ENCODE measurements around the gene GRM4.

GRM4 gene

GRCh38 chr6:34072727-34073126 lies 73.2 kb downstream of the GRM4 start:
- no peak overlapping the region for H3K4me3 ChIP-seq (ENCODE audit: low read length)
- no peaks in the 10 kb centered on the region for H3K9me3 ChIP-seq (replicated peaks; ENCODE audit: low read length)
- no peaks in the 10 kb centered on the region for H3K4me1 ChIP-seq (ENCODE audit: control insufficient read depth, insufficient read depth, low read length)
- H3K4me2 ChIP-seq (ENCODE audit: low read length) = no peak overlapping the region
- H3K36me3 ChIP-seq (ENCODE audit: insufficient read depth, low read length) = no peaks in the 10 kb centered on the region
- no peak overlapping the region for H3K9ac ChIP-seq (ENCODE audit: low read depth, low read length)
- peaks cover 42% of the 10 kb centered on the region for H3K27me3 ChIP-seq (ENCODE audit: control insufficient read depth, insufficient read depth, low read length)

GRCh38 chr6:34071884-34072379 lies 74.0 kb downstream of the GRM4 start:
- no peak overlapping the region for H3K9ac ChIP-seq (ENCODE audit: low read depth, low read length)
- H3K4me3 ChIP-seq (ENCODE audit: low read length) = no peak overlapping the region
- H3K9me3 ChIP-seq (replicated peaks; ENCODE audit: low read length) = no peaks in the 10 kb centered on the region
- no peaks in the 10 kb centered on the region for H3K36me3 ChIP-seq (ENCODE audit: insufficient read depth, low read length)
- no peak overlapping the region for H3K4me2 ChIP-seq (ENCODE audit: low read length)
- no peaks in the 10 kb centered on the region for H3K4me1 ChIP-seq (ENCODE audit: control insufficient read depth, insufficient read depth, low read length)
- peaks cover 41% of the 10 kb centered on the region for H3K27me3 ChIP-seq (ENCODE audit: control insufficient read depth, insufficient read depth, low read length)

GRCh38 chr6:34071136-34071883 lies 74.6 kb downstream of the GRM4 start:
- H3K4me2 ChIP-seq (ENCODE audit: low read length) = no peak overlapping the region
- no peaks in the 10 kb centered on the region for H3K36me3 ChIP-seq (ENCODE audit: insufficient read depth, low read length)
- no peak overlapping the region for H3K9ac ChIP-seq (ENCODE audit: low read depth, low read length)
- peaks cover 45% of the 10 kb centered on the region for H3K27me3 ChIP-seq (ENCODE audit: control insufficient read depth, insufficient read depth, low read length)
- no peaks in the 10 kb centered on the region for H3K4me1 ChIP-seq (ENCODE audit: control insufficient read depth, insufficient read depth, low read length)
- no peak overlapping the region for H3K4me3 ChIP-seq (ENCODE audit: low read length)
- H3K9me3 ChIP-seq (replicated peaks; ENCODE audit: low read length) = no peaks in the 10 kb centered on the region

- H3K9ac ChIP-seq (ENCODE audit: low read depth, low read length) = no peak overlapping the region
- H3K4me3 ChIP-seq (ENCODE audit: low read length) = no peak overlapping the region
- no peaks in the 10 kb centered on the region for H3K36me3 ChIP-seq (ENCODE audit: insufficient read depth, low read length)
- no peaks in the 10 kb centered on the region for H3K4me1 ChIP-seq (ENCODE audit: control insufficient read depth, insufficient read depth, low read length)
- H3K9me3 ChIP-seq (replicated peaks; ENCODE audit: low read length) = no peaks in the 10 kb centered on the region
- no peak overlapping the region for H3K4me2 ChIP-seq (ENCODE audit: low read length)
- H3K27me3 ChIP-seq (ENCODE audit: control insufficient read depth, insufficient read depth, low read length) = peaks cover 49% of the 10 kb centered on the region
These were observed 75.4 kb downstream of the GRM4 start for GRCh38 chr6:34070315-34071135.

GRCh38 chr6:34068462-34069044 lies 77.3 kb downstream of the GRM4 start:
- Histone ChIP-seq H3K9ac (ENCODE audit: low read depth, low read length) (no peak overlapping the region), H3K4me1 (ENCODE audit: control insufficient read depth, insufficient read depth, low read length) (no peaks in the 10 kb centered on the region), H3K4me2 (ENCODE audit: low read length) (no peak overlapping the region), H3K36me3 (ENCODE audit: insufficient read depth, low read length) (no peaks in the 10 kb centered on the region), H3K27me3 (ENCODE audit: control insufficient read depth, insufficient read depth, low read length) (peaks cover 57% of the 10 kb centered on the region), H3K9me3 (replicated peaks; ENCODE audit: low read length) (no peaks in the 10 kb centered on the region), H3K4me3 (ENCODE audit: low read length) (no peak overlapping the region)

GRCh38 chr6:34067814-34068213 lies 78.1 kb downstream of the GRM4 start:
- Histone ChIP-seq H3K4me1 (ENCODE audit: control insufficient read depth, insufficient read depth, low read length) (no peaks in the 10 kb centered on the region), H3K27me3 (ENCODE audit: control insufficient read depth, insufficient read depth, low read length) (peaks cover 65% of the 10 kb centered on the region), H3K9me3 (replicated peaks; ENCODE audit: low read length) (no peaks in the 10 kb centered on the region), H3K9ac (ENCODE audit: low read depth, low read length) (no peak overlapping the region), H3K4me2 (ENCODE audit: low read length) (no peak overlapping the region), H3K4me3 (ENCODE audit: low read length) (no peak overlapping the region), H3K36me3 (ENCODE audit: insufficient read depth, low read length) (no peaks in the 10 kb centered on the region)

GRCh38 chr6:34066772-34067770 lies 78.8 kb downstream of the GRM4 start:
- Histone ChIP-seq H3K4me2 (ENCODE audit: low read length) (no peak overlapping the region), H3K36me3 (ENCODE audit: insufficient read depth, low read length) (no peaks in the 10 kb centered on the region), H3K9ac (ENCODE audit: low read depth, low read length) (no peak overlapping the region), H3K4me1 (ENCODE audit: control insufficient read depth, insufficient read depth, low read length) (no peaks in the 10 kb centered on the region), H3K27me3 (ENCODE audit: control insufficient read depth, insufficient read depth, low read length) (peaks cover 72% of the 10 kb centered on the region), H3K4me3 (ENCODE audit: low read length) (no peak overlapping the region), H3K9me3 (replicated peaks; ENCODE audit: low read length) (no peaks in the 10 kb centered on the region)

- H3K4me1 ChIP-seq (ENCODE audit: control insufficient read depth, insufficient read depth, low read length) = no peaks in the 10 kb centered on the region
- H3K27me3 ChIP-seq (ENCODE audit: control insufficient read depth, insufficient read depth, low read length) = peaks cover 79% of the 10 kb centered on the region
- no peak overlapping the region for H3K9ac ChIP-seq (ENCODE audit: low read depth, low read length)
- H3K4me3 ChIP-seq (ENCODE audit: low read length) = no peak overlapping the region
- H3K9me3 ChIP-seq (replicated peaks; ENCODE audit: low read length) = no peaks in the 10 kb centered on the region
- no peak overlapping the region for H3K4me2 ChIP-seq (ENCODE audit: low read length)
- H3K36me3 ChIP-seq (ENCODE audit: insufficient read depth, low read length) = no peaks in the 10 kb centered on the region
These were observed 79.7 kb downstream of the GRM4 start for GRCh38 chr6:34066218-34066571.

GRCh38 chr6:34065466-34066217 lies 80.2 kb downstream of the GRM4 start:
- Histone ChIP-seq H3K27me3 (ENCODE audit: control insufficient read depth, insufficient read depth, low read length) (peaks cover 84% of the 10 kb centered on the region), H3K36me3 (ENCODE audit: insufficient read depth, low read length) (no peaks in the 10 kb centered on the region)

GRCh38 chr6:34064675-34065074 lies 81.2 kb downstream of the GRM4 start:
- no peaks in the 10 kb centered on the region for H3K9me3 ChIP-seq (replicated peaks; ENCODE audit: low read length)
- H3K4me1 ChIP-seq (ENCODE audit: control insufficient read depth, insufficient read depth, low read length) = peaks cover 2% of the 10 kb centered on the region
- peaks cover 81% of the 10 kb centered on the region for H3K27me3 ChIP-seq (ENCODE audit: control insufficient read depth, insufficient read depth, low read length)
- no peaks in the 10 kb centered on the region for H3K36me3 ChIP-seq (ENCODE audit: insufficient read depth, low read length)
- no peak overlapping the region for H3K4me3 ChIP-seq (ENCODE audit: low read length)
- no peak overlapping the region for H3K4me2 ChIP-seq (ENCODE audit: low read length)
- no peak overlapping the region for H3K9ac ChIP-seq (ENCODE audit: low read depth, low read length)

More at GRCh38 chr6:34065466-34066217, 80.2 kb downstream of the GRM4 start:
- Histone ChIP-seq H3K9me3 (replicated peaks; ENCODE audit: low read length) (no peaks in the 10 kb centered on the region), H3K4me2 (ENCODE audit: low read length) (no peak overlapping the region), H3K9ac (ENCODE audit: low read depth, low read length) (no peak overlapping the region), H3K4me1 (ENCODE audit: control insufficient read depth, insufficient read depth, low read length) (no peaks in the 10 kb centered on the region), H3K4me3 (ENCODE audit: low read length) (no peak overlapping the region)

All from skeletal muscle satellite cell (primary cell).